HepG2 (cell line): ENCODE measurements around the gene TSPYL6. TPM values are rescaled to one million over a fixed set of nuclear protein-coding genes. Genes with fewer than 3 reads are reported as not detected.

Experiments
- ARID3A ChIP-seq: IDR thresholded peaks from 2 replicates; pipeline ENCODE4 v1.6.1; 2012; ENCODE audit warnings: low read depth, low read length, improper control_type of control experiment
- ARNT2 ChIP-seq: sonication (generic); formaldehyde crosslinking; IDR thresholded peaks from 2 replicates; pipeline ENCODE4 v1.8.0; 2022; ENCODE audit warnings: mild to moderate bottlenecking, low read depth, missing genetic modification reagents, moderate library complexity
- DNMT3B ChIP-seq: conservative IDR thresholded peaks from 2 replicates; pipeline ENCODE4 v1.6.1; 2016; ENCODE audit warnings: missing biosample characterization, control low read depth
- DPF2 ChIP-seq: sonication (generic); formaldehyde crosslinking; IDR thresholded peaks from 2 replicates; pipeline ENCODE4 v1.4.0; 2020; ENCODE audit warnings: mild to moderate bottlenecking, low read depth, missing genetic modification reagents, borderline replicate concordance
- FOXJ3 ChIP-seq: sonication (generic); formaldehyde crosslinking; IDR thresholded peaks from 2 replicates; pipeline ENCODE4 v1.4.0; 2020; ENCODE audit warnings: missing genetic modification reagents, mild to moderate bottlenecking, borderline replicate concordance
- GABPB1 ChIP-seq: IDR thresholded peaks from 2 replicates; pipeline ENCODE4 v1.6.1; 2016; ENCODE audit warnings: mild to moderate bottlenecking, missing genetic modification reagents, moderate library complexity, missing compliant biosample characterization
- GMEB1 ChIP-seq: sonication (generic); formaldehyde crosslinking; IDR thresholded peaks from 2 replicates; pipeline ENCODE4 v1.5.1; 2020; ENCODE audit warnings: missing genetic modification reagents, mild to moderate bottlenecking, borderline replicate concordance
- JARID2 ChIP-seq: sonication (generic); formaldehyde crosslinking; IDR thresholded peaks from 2 replicates; pipeline ENCODE4 v1.8.1; 2023; ENCODE audit warnings: missing genetic modification reagents, inconsistent platforms; ENCODE audit not compliant: insufficient replicate concordance
- KDM1A ChIP-seq: IDR thresholded peaks from 2 replicates; pipeline ENCODE4 v1.6.1; 2016; ENCODE audit warnings: missing compliant biosample characterization
- MED8 ChIP-seq: sonication (generic); formaldehyde crosslinking; IDR thresholded peaks from 2 replicates; pipeline ENCODE4 v1.8.1; 2023; ENCODE audit warnings: mild to moderate bottlenecking, missing genetic modification reagents; ENCODE audit not compliant: insufficient replicate concordance
- NAIF1 ChIP-seq: sonication (generic); formaldehyde crosslinking; IDR thresholded peaks from 2 replicates; pipeline ENCODE4 v1.5.0; 2020; ENCODE audit warnings: mild to moderate bottlenecking, missing genetic modification reagents, borderline replicate concordance
- PAF1 ChIP-seq: IDR thresholded peaks from 2 replicates; pipeline ENCODE4 v1.6.1; 2016; ENCODE audit warnings: missing genetic modification reagents, missing compliant biosample characterization
- PITX1 ChIP-seq: sonication (generic); formaldehyde crosslinking; IDR thresholded peaks from 2 replicates; pipeline ENCODE4 v1.5.1; 2020; ENCODE audit warnings: mild to moderate bottlenecking, missing genetic modification reagents
- RELA ChIP-seq: sonication (generic); formaldehyde crosslinking; IDR thresholded peaks from 2 replicates; pipeline ENCODE4 v1.4.0; 2020; ENCODE audit warnings: missing genetic modification reagents
- SKI ChIP-seq: fragments of 450-650 bp; IDR thresholded peaks from one replicate; pipeline ENCODE4 v1.6.1; 2018; ENCODE audit warnings: mild to moderate bottlenecking; ENCODE audit not compliant: partially characterized antibody
- ZMYM3 ChIP-seq: sonication (generic); formaldehyde crosslinking; IDR thresholded peaks from 2 replicates; pipeline ENCODE4 v1.5.1; 2020; ENCODE audit warnings: mild to moderate bottlenecking, missing genetic modification reagents
- ZNF224 ChIP-seq: sonication (generic); formaldehyde crosslinking; IDR thresholded peaks from 2 replicates; pipeline ENCODE4 v1.5.0; 2020; ENCODE audit warnings: mild to moderate bottlenecking, missing genetic modification reagents
- ZNF296 ChIP-seq: sonication (generic); formaldehyde crosslinking; conservative IDR thresholded peaks from 2 replicates; pipeline ENCODE4 v1.5.0; 2020; ENCODE audit warnings: mild to moderate bottlenecking, missing genetic modification reagents
- ZNF574 ChIP-seq: sonication (generic); formaldehyde crosslinking; IDR thresholded peaks from 2 replicates; pipeline ENCODE4 v1.4.0; 2020; ENCODE audit warnings: missing genetic modification reagents
- ZNF598 ChIP-seq: sonication (generic); formaldehyde crosslinking; IDR thresholded peaks from 2 replicates; pipeline ENCODE4 v1.5.1; 2020; ENCODE audit warnings: mild to moderate bottlenecking, missing genetic modification reagents, borderline replicate concordance
- ZNF644 ChIP-seq: IDR thresholded peaks from 2 replicates; pipeline ENCODE4 v1.6.1; 2016; ENCODE audit warnings: low read depth
- ZNF75D ChIP-seq: sonication (generic); formaldehyde crosslinking; IDR thresholded peaks from 2 replicates; pipeline ENCODE4 v1.8.1; 2023; ENCODE audit warnings: missing genetic modification reagents, mild to moderate bottlenecking, borderline replicate concordance
- polyA plus RNA-seq, 8 experiments: library from polyadenylated mRNA; depleted of rRNA in 3 of 8; stranded (reverse) in 7 of 8; unstranded in 1 of 8; fragments of >200 nt; fragmentation: Illumina TruSeq in 4 of 8; extraction: Trizol in 4 of 8; gene quantifications; 2 replicates each; pipeline versions ENCODE4 v1.2.1 to v1.2.3, GENCODE V29; 2011 to 2016; ENCODE audit warnings: low read depth in 4 of 8, missing spikeins in 1 of 8, mixed read lengths in 1 of 8; ENCODE audit not compliant: insufficient read depth in 1 of 8
- total RNA-seq, 5 experiments: library from RNA; depleted of rRNA; stranded (reverse); fragments of >200 nt; fragmentation: Illumina TruSeq; extraction: Trizol; gene quantifications; 2 replicates each; pipeline ENCODE4 v1.2.3, GENCODE V29; 2016; ENCODE audit warnings: low read depth in 1 of 5

The TSPYL6 gene
- total and polyA plus RNA-seq, 2 of the 13 experiments (the other 11 are each of a cell fraction or from before 2014, with no cell fraction given) = 0.03 TPM; not detected in 1

- peak; percentile 30; the same call in 1 of the 2 replicates for TF ChIP-seq ZNF574
- TF ChIP-seq FOXJ3 (CRISPR knock-in tag) = peak; percentile 96; the same call in 1 of the 2 replicates
- 0 out of 2 replicates have a peak, but pooled peaks have one; percentile 69 for TF ChIP-seq RELA
- peak; percentile 87 for TF ChIP-seq ARID3A
- no peak for TF ChIP-seq PAF1 (CRISPR knock-in tag)
- TF ChIP-seq JARID2 (CRISPR knock-in tag) = no peak
- TF ChIP-seq NAIF1 (CRISPR knock-in tag) = no peak
- TF ChIP-seq ZMYM3 (CRISPR knock-in tag) = peak; percentile 73; the same call in 1 of the 2 replicates
- TF ChIP-seq MED8 (CRISPR knock-in tag) = peak; percentile 79
- peak; percentile 81 for TF ChIP-seq DPF2
- no peak for TF ChIP-seq GABPB1 (CRISPR knock-in tag)
- peak; percentile 52; the same call in 1 of the 2 replicates for TF ChIP-seq DNMT3B
- TF ChIP-seq SKI = no peak
- no peak for TF ChIP-seq ZNF75D (CRISPR knock-in tag)
- peak; percentile 91 for TF ChIP-seq PITX1 (CRISPR knock-in tag)
- 0 out of 2 replicates have a peak, but pooled peaks have one; percentile 20 for TF ChIP-seq ARNT2 (CRISPR knock-in tag)
- TF ChIP-seq ZNF644 (CRISPR knock-in tag) = peak; percentile 81
- TF ChIP-seq ZNF598 (CRISPR knock-in tag) = no peak
- no peak for TF ChIP-seq ZNF296 (CRISPR knock-in tag)
- no peak for TF ChIP-seq ZNF224
- no peak; the same call in 1 of the 2 replicates for TF ChIP-seq GMEB1
- peak; percentile 79; the same call in 1 of the 2 replicates for TF ChIP-seq KDM1A (CRISPR knock-in tag)
These were observed 48.3 kb downstream of the TSPYL6 start (continued) for GRCh38 chr2:54207666-54208195.
